H1 (cell line): ENCODE measurements around the gene AGAP1. TPM values are rescaled to one million over a fixed set of nuclear protein-coding genes. Genes with fewer than 3 reads are reported as not detected.

ENCODE experiments used
- CTCF ChIA-PET: fragments of 300-600 bp; sonication (Branson Sonifier 250); formaldehyde crosslinking; loops from one replicate; lab custom pipeline; 2021; ENCODE audit not compliant: partially characterized antibody; lab: Charles Lee
- POLR2A ChIA-PET: fragments of 300-600 bp; sonication (Branson Sonifier 250); formaldehyde crosslinking; loops from one replicate; lab custom pipeline; 2021; ENCODE audit warnings: inconsistent platforms; ENCODE audit not compliant: partially characterized antibody; lab: Charles Lee
- DNase-seq, 2 experiments: peaks; one replicate each; pipeline versions ENCODE4 v3.0.0 to v3.0.0-alpha.2; 2010 to 2022; ENCODE audit warnings: low spot score in 2 of 2, low read depth in 1 of 2, mixed read lengths in 1 of 2
- FAIRE-seq: peaks from 2 replicates; lab custom pipeline; 2011; peaks lifted over from hg19 to GRCh38; lab: Jason Lieb, UNC
- H2AFZ ChIP-seq: 2 replicates; pipeline ENCODE4 v1.8.1; 2012; ENCODE audit warnings: low read length, inconsistent platforms
- H2AK5ac ChIP-seq: 2 replicates; pipeline ENCODE4 v1.6.1; 2013; ENCODE audit warnings: low read depth, low read length
- H2BK120ac ChIP-seq: replicated peaks from 2 replicates; pipeline ENCODE3; 2013; ENCODE audit warnings: low read depth, low read length, inconsistent platforms
- H2BK12ac ChIP-seq: 2 replicates; pipeline ENCODE4 v1.6.1; 2013; ENCODE audit warnings: low read depth, low read length
- H2BK15ac ChIP-seq: 2 replicates; pipeline ENCODE4 v1.6.1; 2013; ENCODE audit warnings: low read length
- H2BK20ac ChIP-seq: 2 replicates; pipeline ENCODE4 v1.6.1; 2013; ENCODE audit warnings: low read length
- H2BK5ac ChIP-seq: 2 replicates; pipeline ENCODE4 v1.6.1; 2013; ENCODE audit warnings: low read depth, low read length
- H3K14ac ChIP-seq: 2 replicates; pipeline ENCODE4 v1.6.1; 2013; ENCODE audit warnings: inconsistent platforms; ENCODE audit not compliant: insufficient read length
- H3K18ac ChIP-seq: 2 replicates; pipeline ENCODE4 v1.6.1; 2013; ENCODE audit warnings: low read length; ENCODE audit errors: extremely low read depth
- H3K23ac ChIP-seq: 2 replicates; pipeline ENCODE4 v1.6.1; 2013; ENCODE audit warnings: inconsistent platforms; ENCODE audit not compliant: insufficient read length
- H3K23me2 ChIP-seq: 2 replicates; pipeline ENCODE4 v1.6.1; 2013; ENCODE audit warnings: low read depth, low read length
- H3K27ac ChIP-seq: 2 replicates; pipeline ENCODE4 v1.6.1; 2011; ENCODE audit warnings: low read depth, low read length, inconsistent platforms
- H3K27me3 ChIP-seq, 4 experiments: replicated peaks in 1 of 4; 1 replicate in 1 of 4; 2 replicates in 3 of 4; pipeline versions ENCODE4 v1.6.1 to v1.8.1; 2011 to 2013; ENCODE audit warnings: low read length in 3 of 4, mild to moderate bottlenecking in 3 of 4, inconsistent platforms in 2 of 4, mixed read lengths in 2 of 4, moderate library complexity in 1 of 4; ENCODE audit not compliant: control insufficient read depth in 3 of 4, insufficient read depth in 3 of 4; ENCODE audit errors: extremely low read depth in 1 of 4
- H3K36me3 ChIP-seq, 4 experiments: 2 replicates each; pipeline versions ENCODE4 v1.6.1 to v1.8.1; 2011 to 2013; ENCODE audit warnings: mild to moderate bottlenecking in 4 of 4, low read length in 3 of 4, moderate library complexity in 2 of 4, control low read depth in 1 of 4, inconsistent platforms in 1 of 4; ENCODE audit not compliant: insufficient read depth in 4 of 4, control insufficient read depth in 2 of 4
- H3K4ac ChIP-seq: replicated peaks from 2 replicates; pipeline ENCODE3; 2013; ENCODE audit warnings: low read length, low read depth, mixed read lengths, inconsistent platforms; ENCODE audit not compliant: insufficient read length
- H3K4me1 ChIP-seq, 4 experiments: replicated peaks in 1 of 4; 1 replicate in 1 of 4; 2 replicates in 3 of 4; pipeline versions ENCODE4 v1.6.1 to v1.8.1; 2011 to 2013; ENCODE audit warnings: low read length in 3 of 4, inconsistent platforms in 2 of 4, mixed read lengths in 1 of 4; ENCODE audit not compliant: insufficient read depth in 4 of 4, control insufficient read depth in 3 of 4
- H3K4me2 ChIP-seq, 2 experiments: 2 replicates each; pipeline versions ENCODE4 v1.6.1 to v1.8.1; 2011 to 2013; ENCODE audit warnings: low read depth in 2 of 2, low read length in 2 of 2, control low read depth in 1 of 2, inconsistent platforms in 1 of 2, mild to moderate bottlenecking in 1 of 2; ENCODE audit not compliant: insufficient read depth in 1 of 2
- H3K4me3 ChIP-seq, 4 experiments: fragments of 200-600, 300-600 bp in 1 of 4; sonication (generic), shearing (Covaris generic), sonication (Bioruptor Twin) in 1 of 4; 2 replicates each; pipeline versions ENCODE4 v1.5.1 to v1.8.1; 2011 to 2016; ENCODE audit warnings: low read length in 4 of 4, low read depth in 3 of 4, control low read depth in 2 of 4, inconsistent platforms in 2 of 4, mild to moderate bottlenecking in 2 of 4, mixed read lengths in 1 of 4, moderate library complexity in 1 of 4; ENCODE audit not compliant: insufficient read depth in 2 of 4; ENCODE audit errors: extremely low read depth in 1 of 4
- H3K56ac ChIP-seq: replicated peaks from 2 replicates; pipeline ENCODE3; 2013; ENCODE audit warnings: low read depth, mild to moderate bottlenecking, mixed read lengths, low read length, inconsistent platforms; ENCODE audit not compliant: insufficient read length
- H3K79me1 ChIP-seq: 2 replicates; pipeline ENCODE4 v1.6.1; 2013; ENCODE audit warnings: low read depth, low read length, control low read depth
- H3K79me2 ChIP-seq, 2 experiments: 2 replicates each; pipeline versions ENCODE4 v1.6.1 to v1.8.1; 2012 to 2013; ENCODE audit warnings: low read length in 2 of 2, mild to moderate bottlenecking in 2 of 2, inconsistent platforms in 1 of 2; ENCODE audit not compliant: insufficient read depth in 2 of 2, control insufficient read depth in 1 of 2
- H3K9ac ChIP-seq, 4 experiments: replicated peaks in 1 of 4; 1 replicate in 1 of 4; 2 replicates in 3 of 4; pipeline versions ENCODE4 v1.6.1 to v1.8.1; 2011 to 2013; ENCODE audit warnings: low read depth in 3 of 4, low read length in 3 of 4, control low read depth in 2 of 4, mild to moderate bottlenecking in 2 of 4, moderate library complexity in 2 of 4, inconsistent platforms in 1 of 4; ENCODE audit errors: extremely low read depth in 1 of 4
- H3K9me3 ChIP-seq, 2 experiments: 2 replicates each; pipeline versions ENCODE4 v1.6.1 to v1.8.1; 2012 to 2013; ENCODE audit warnings: mild to moderate bottlenecking in 2 of 2, moderate library complexity in 2 of 2, control low read depth in 1 of 2, inconsistent platforms in 1 of 2, low read depth in 1 of 2, low read length in 1 of 2, mixed read lengths in 1 of 2; ENCODE audit not compliant: insufficient read depth in 2 of 2
- H4K20me1 ChIP-seq, 2 experiments: replicated peaks in 1 of 2; 2 replicates each; pipeline versions ENCODE3 to v1.8.1; 2011 to 2013; ENCODE audit warnings: inconsistent platforms in 2 of 2, low read length in 2 of 2, mild to moderate bottlenecking in 1 of 2; ENCODE audit not compliant: insufficient read depth in 2 of 2, control insufficient read depth in 1 of 2
- H4K5ac ChIP-seq: 2 replicates; pipeline ENCODE4 v1.6.1; 2013; ENCODE audit warnings: low read length, low read depth, mixed read lengths, inconsistent platforms; ENCODE audit not compliant: insufficient read length
- H4K8ac ChIP-seq: 2 replicates; pipeline ENCODE4 v1.8.0; 2013; ENCODE audit warnings: mild to moderate bottlenecking, moderate library complexity, low read length, inconsistent platforms; ENCODE audit not compliant: insufficient read depth; ENCODE audit errors: extremely low read depth
- H4K91ac ChIP-seq: replicated peaks from 2 replicates; pipeline ENCODE3; 2013; ENCODE audit warnings: low read length, mixed read lengths, inconsistent platforms; ENCODE audit not compliant: insufficient read length
- BRCA1 ChIP-seq: IDR thresholded peaks from 2 replicates; pipeline ENCODE4 v1.6.1; 2012; ENCODE audit warnings: low read depth, low read length, improper control_type of control experiment
- HDAC6 ChIP-seq: IDR thresholded peaks from one replicate; pipeline ENCODE4 v1.7.1; 2012; ENCODE audit warnings: low read depth, mild to moderate bottlenecking, inconsistent platforms, low read length, moderate library complexity
- MAFK ChIP-seq: IDR thresholded peaks from 2 replicates; pipeline ENCODE4 v1.6.1; 2012; ENCODE audit warnings: low read depth, mild to moderate bottlenecking, improper control_type of control experiment, low read length
- NANOG ChIP-seq: IDR thresholded peaks from 2 replicates; pipeline ENCODE4 v1.6.1; 2011; ENCODE audit warnings: low read length, low read depth, mild to moderate bottlenecking, inconsistent platforms; ENCODE audit not compliant: insufficient read depth, poor library complexity, severe bottlenecking
- SRF ChIP-seq: IDR thresholded peaks from 2 replicates; pipeline ENCODE4 v1.6.1; 2011; ENCODE audit warnings: mild to moderate bottlenecking, low read depth, low read length, moderate library complexity
- TCF12 ChIP-seq: IDR thresholded peaks from 2 replicates; pipeline ENCODE4 v1.6.1; 2011; ENCODE audit warnings: low read depth, mild to moderate bottlenecking, low read length
- WGBS, 2 experiments: shearing (Covaris generic) in 1 of 2; methylation state at CpG; one replicate each; pipeline versions ENCODE4 v1.1.6 to v1.1.7; 2013 to 2015; ENCODE audit warnings: low lambda C conversion rate in 2 of 2, mixed read lengths in 2 of 2, inconsistent platforms in 1 of 2, low coverage in 1 of 2, missing lambda C conversion rate in 1 of 2; ENCODE audit not compliant: insufficient replicate concordance in 2 of 2, insufficient coverage in 1 of 2, insufficient read length in 1 of 2; ENCODE audit errors: extremely low coverage in 1 of 2, missing lambda C conversion rate in 1 of 2; 5-methylcytosine and 5-hydroxymethylcytosine counted together
- polyA plus RNA-seq, 7 experiments: library from polyadenylated mRNA; depleted of rRNA in 3 of 7; stranded (reverse) in 5 of 7; unstranded in 2 of 7; fragments of >200 nt in 5 of 7; fragments of 200-250 nt in 2 of 7; gene quantifications; 1 replicate in 5 of 7; 2 replicates in 1 of 7; 4 replicates in 1 of 7; pipeline versions ENCODE4 v1.2.1 to v1.2.3, GENCODE V29; 2011 to 2013; ENCODE audit warnings: missing spikeins in 2 of 7, mixed read lengths in 2 of 7
- total RNA-seq: library from RNA; stranded (reverse); fragmentation: NEBNext Ultra II Directional; extraction: Animal tissue kit (Norgen Biotek cat#: 25700); gene quantifications from 2 replicates; pipeline ENCODE4 v1.2.1, GENCODE V29; 2021
- TF ChIP-seq, protein P1 (sequence below), 3 experiments: IDR thresholded peaks; 1 replicate in 2 of 3; 2 replicates in 1 of 3; pipeline versions ENCODE4 v1.5.1 to v1.6.1; 2011; ENCODE audit warnings: low read length in 3 of 3, mild to moderate bottlenecking in 3 of 3, inconsistent platforms in 2 of 3, low read depth in 1 of 3, moderate library complexity in 1 of 3; ENCODE audit not compliant: insufficient read depth in 1 of 3; ENCODE audit errors: control extremely low read depth in 1 of 3
- TF ChIP-seq, protein P2 (sequence below): IDR thresholded peaks from 2 replicates; pipeline ENCODE4 v1.6.1; 2011; ENCODE audit warnings: low read length, improper control_type of control experiment

The AGAP1 gene
- total and polyA plus RNA-seq, 2 of the 8 experiments (the other 6 are each of a cell fraction or from before 2014, with no cell fraction given): 18.1 to 39.4 TPM

DNA sequence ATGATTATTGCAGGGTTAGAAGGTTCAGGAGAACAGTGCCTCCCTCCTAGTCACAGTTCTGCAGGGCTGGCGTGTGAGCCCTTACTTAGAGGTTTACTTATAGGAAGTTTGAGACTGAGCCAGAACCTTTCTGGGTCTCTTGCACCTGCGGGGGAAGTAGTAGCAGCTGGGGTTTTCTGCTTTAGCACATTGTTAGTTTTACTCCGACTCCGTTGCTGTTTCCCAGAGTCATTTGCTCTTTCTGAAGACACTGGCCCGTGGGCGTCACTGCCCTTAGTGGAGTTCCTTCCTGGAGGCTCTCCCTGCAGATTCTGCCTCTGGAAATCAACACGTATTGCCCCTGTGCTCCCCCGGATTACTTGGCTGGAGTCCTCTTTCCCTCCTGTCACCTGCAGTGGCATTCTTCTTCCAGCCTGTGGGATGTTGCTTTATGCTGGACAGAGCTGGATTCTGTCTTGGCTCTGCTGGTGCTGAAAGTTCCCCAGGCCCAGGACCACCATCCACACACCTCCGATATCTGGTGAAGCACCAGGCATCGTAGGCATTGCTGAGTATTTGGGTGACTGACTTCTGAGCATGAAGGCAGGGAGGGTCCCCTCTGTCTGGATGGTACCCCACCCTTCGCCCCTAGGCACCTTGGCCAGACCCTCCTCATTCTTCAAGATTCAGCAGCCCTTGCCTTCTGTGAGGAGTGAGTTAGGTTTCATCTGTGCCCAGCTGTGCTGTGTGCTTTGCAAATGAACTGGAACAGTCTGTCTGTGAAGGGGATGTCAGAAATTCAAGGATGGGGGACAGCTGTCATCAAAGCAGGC is 51.7 kb downstream of the AGAP1 start:
- Histone ChIP-seq H3K14ac (no peak overlapping the region), H3K27me3 (no peaks in the 10 kb centered on the region), H3K18ac (no peak overlapping the region), H3K9ac (no peak overlapping the region), H3K36me3 (no peaks in the 10 kb centered on the region), H2BK120ac (no peak overlapping the region), H2BK12ac (no peak overlapping the region), H3K23ac (no peak overlapping the region), H3K9me3 (no peaks in the 10 kb centered on the region), H3K23me2 (no peaks in the 10 kb centered on the region), H3K4me1 (peaks cover 5 to 17% (median 10%) of the 10 kb centered on the region in 4 experiments), H3K79me1 (peaks cover 14% of the 10 kb centered on the region), H4K91ac (no peak overlapping the region), H2AFZ (no peak overlapping the region), H3K27ac (0 out of 2 replicates have a peak overlapping the region, but pooled peaks have one; percentile 34), H2BK5ac (no peak overlapping the region), H3K4me3 (no peak overlapping the region), H3K4ac (no peak overlapping the region), H2BK20ac (no peak overlapping the region), H3K4me2 (no peak overlapping the region), H2AK5ac (no peak overlapping the region), H4K5ac (no peak overlapping the region), H3K56ac (no peak overlapping the region), H3K79me2 (peaks cover 4 to 90% of the 10 kb centered on the region in 2 experiments; a peak in 3 of 4 replicates), H4K8ac (peak overlapping the region; percentile 20; the same call in 1 of the 2 replicates), H2BK15ac (no peak overlapping the region), H4K20me1 (peaks cover 0 to 28% of the 10 kb centered on the region in 2 experiments)
- TF ChIP-seq, protein P1, sequence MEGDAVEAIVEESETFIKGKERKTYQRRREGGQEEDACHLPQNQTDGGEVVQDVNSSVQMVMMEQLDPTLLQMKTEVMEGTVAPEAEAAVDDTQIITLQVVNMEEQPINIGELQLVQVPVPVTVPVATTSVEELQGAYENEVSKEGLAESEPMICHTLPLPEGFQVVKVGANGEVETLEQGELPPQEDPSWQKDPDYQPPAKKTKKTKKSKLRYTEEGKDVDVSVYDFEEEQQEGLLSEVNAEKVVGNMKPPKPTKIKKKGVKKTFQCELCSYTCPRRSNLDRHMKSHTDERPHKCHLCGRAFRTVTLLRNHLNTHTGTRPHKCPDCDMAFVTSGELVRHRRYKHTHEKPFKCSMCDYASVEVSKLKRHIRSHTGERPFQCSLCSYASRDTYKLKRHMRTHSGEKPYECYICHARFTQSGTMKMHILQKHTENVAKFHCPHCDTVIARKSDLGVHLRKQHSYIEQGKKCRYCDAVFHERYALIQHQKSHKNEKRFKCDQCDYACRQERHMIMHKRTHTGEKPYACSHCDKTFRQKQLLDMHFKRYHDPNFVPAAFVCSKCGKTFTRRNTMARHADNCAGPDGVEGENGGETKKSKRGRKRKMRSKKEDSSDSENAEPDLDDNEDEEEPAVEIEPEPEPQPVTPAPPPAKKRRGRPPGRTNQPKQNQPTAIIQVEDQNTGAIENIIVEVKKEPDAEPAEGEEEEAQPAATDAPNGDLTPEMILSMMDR (IDR thresholded peaks at IDR 0.05; ENCODE audit: control extremely low read depth in 1 of 3, insufficient read depth in 1 of 3, low read depth in 1 of 3, low read length in 3 of 3): no peak
- no peak for TF ChIP-seq HDAC6
- TF ChIP-seq, protein P2, sequence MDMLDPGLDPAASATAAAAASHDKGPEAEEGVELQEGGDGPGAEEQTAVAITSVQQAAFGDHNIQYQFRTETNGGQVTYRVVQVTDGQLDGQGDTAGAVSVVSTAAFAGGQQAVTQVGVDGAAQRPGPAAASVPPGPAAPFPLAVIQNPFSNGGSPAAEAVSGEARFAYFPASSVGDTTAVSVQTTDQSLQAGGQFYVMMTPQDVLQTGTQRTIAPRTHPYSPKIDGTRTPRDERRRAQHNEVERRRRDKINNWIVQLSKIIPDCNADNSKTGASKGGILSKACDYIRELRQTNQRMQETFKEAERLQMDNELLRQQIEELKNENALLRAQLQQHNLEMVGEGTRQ: no peak
- TF ChIP-seq MAFK: no peak
- TF ChIP-seq TCF12: no peak
- TF ChIP-seq BRCA1: no peak
- no peak for TF ChIP-seq NANOG
- no peak for TF ChIP-seq SRF
- POLR2A ChIA-PET: no interaction called here
- 88% methylated on average over 11 of the region's 11 CpGs; no CpG with 5 or more reads in 1 of the 2 experiments for WGBS, 2 experiments
- CTCF ChIA-PET: interaction anchor here (1.3 to 1.6 kb wide), 2 partner anchors 47 to 50 kb away, joined by 4 read pairs; no protein-coding TSS in a partner anchor
- DNase-seq: no peak
- no peak for FAIRE-seq
